HG02973 (cell line): ENCODE data around the gene RPL39.
A peak's percentile ranks its signal among the peaks of the same experiment; 100 is the strongest.
"Not testable (repeated sequence)": the region's sequence is repeated elsewhere in the genome, so short reads cannot be mapped to it uniquely, and the experiment has no call there.

Source experiments
- ATAC-seq: cut with Tn5 transposase; IDR thresholded peaks from one replicate; pipeline ENCODE4 v1.9.1; 2021; ENCODE audit warnings: moderate library complexity; ENCODE audit not compliant: unreplicated experiment

Gene RPL39

DNA sequence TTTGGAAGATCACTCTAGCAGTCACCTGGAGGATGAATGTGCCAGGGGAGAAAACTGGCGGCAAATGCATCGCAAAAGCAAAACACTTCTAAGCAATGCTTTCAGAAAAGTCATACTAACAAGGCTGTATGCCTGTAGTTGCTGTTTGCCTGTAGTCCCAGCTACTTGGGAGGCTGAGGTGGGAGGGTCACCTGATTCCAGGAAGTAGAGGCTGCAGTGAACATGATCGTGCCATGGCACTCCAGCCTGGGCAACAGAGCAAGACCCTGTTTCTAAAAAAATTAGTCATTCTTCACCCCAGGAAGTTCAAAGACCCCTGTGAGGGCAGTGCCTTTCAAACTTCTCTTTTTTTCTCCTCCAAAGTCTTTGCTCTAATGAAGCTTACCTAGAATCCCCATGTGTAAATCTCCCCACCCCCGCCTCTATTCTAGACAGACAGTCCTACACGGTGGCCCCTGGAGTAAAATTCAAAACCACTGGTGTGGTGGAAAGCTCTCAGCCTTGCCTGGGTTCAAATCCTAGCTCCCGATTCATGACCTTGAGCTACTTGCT is 27.5 kb downstream of the RPL39 start:
- ATAC-seq, result no peak

DNA sequence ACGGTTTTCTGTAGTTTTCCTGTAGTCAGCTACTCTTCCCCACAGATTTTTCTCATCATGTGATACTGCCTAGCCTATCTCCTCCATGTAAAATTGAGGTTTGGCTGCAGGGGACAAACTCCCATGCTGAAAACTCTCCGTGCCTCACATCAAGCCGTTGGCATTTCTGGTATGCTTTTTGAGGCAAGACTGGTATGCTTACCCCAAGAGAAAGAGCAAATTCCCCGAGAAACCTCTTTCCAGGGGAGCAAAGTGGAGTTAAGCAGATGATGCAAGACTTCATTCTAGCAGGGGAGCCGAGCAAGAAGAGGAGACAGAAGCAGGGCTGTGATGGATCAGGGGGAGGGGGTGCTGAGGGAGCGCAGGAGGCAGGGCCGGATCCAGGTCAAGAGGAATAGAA is 28.2 kb downstream of the RPL39 start:
- no peak for ATAC-seq

DNA sequence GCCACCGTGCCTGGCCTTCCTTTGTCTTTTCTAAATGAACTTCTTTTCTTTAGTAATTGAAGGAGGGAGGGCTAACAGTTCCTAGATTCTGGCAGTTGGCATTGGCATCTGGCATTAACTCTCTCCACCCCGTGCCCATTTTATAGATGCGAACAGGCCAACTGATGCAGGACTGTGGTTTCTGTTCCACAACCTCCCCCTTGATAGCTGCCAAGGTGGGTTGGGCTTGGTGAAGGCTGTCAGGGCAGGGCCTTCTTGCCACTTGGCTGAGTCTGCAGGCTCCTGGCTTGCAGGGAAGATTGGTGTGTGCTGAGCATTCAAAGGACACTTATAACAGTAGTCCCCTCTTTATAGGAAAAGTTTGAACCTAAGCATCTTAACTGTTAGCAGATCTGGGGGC is 28.7 kb downstream of the RPL39 start:
- ATAC-seq, result no peak

DNA sequence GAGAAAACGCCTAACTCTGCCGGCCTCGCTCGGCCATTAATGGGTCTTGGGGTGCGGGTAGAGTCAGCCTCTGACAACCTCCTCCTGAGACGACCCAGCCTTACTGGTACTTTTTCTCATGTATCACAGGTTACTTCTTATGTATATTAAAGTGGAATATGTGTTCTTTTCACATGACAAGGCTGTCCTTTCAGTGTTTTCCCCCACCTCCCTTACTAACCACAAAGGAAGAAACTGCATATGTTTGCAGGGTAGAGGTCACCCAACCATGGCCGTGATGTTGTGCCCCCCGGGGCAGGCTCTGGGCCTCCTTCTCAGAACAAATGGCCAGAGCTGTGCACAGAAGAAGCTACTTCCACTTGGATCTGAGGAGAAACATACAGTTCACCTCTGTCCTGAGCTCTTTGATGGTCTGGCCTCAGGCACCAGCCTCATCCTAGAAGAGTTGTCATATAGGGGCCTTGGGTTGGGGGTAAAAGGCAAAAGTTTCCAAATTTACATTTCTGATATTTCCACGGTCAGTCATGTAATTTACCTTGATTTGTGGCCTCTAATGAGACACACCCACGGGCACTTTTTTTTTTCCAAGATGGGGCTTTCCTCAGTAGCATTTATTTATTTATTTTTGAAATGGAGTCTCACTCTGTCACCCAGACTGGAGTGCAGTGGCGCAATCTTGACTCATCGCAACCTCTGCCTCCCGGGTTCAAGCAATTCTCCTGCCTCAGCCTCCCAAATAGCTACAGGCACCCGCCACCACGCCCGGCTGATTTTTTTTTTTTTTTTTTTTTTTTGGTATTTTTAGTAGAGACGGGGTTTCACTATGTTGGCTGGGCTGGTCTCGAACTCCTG is 31.2 kb downstream of the RPL39 start:
- ATAC-seq, result no peak

DNA sequence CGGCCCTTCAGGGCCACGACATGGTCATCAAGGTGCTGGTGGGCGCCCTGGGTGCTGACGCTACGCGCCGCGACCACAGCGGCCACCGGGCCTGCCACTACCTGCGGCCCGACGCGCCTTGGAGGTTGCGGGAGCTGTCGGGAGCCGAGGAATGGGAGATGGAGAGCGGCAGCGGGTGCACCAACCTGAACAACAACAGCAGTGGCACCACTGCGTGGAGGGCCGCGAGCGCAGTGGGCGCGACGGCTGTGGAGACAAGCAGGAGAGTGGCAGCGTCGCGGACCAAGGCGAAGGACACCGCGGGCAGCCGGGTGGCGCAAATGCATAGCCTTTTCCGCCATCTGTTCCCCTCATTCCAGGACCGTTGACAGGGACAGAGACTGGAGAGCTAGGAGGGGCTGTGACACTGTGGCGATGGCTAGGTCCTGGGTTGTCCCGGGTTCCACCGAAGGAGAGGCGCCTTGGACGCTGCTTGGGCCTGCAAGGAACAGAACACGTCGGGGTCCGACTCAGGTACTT is 32.1 kb downstream of the RPL39 start:
- no peak for ATAC-seq

DNA sequence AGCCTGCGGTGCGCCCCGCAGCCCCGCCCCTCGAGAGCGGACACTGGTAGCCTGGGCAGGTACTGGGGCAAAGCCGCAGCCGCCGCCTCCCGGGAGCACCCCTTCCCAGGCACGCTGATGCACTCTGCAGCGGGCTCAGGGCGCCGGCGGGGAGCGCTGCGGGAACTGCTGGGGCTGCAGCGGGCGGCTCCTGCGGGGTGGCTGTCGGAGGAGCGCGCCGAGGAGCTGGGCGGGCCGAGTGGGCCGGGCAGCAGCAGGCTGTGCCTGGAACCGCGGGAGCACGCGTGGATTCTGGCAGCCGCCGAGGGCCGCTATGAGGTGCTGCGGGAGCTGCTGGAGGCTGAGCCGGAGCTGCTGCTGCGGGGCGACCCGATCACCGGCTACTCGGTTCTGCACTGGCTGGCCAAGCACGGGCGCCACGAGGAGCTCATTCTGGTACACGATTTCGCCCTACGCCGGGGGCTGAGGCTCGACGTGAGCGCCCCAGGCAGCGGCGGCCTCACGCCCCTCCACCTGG is 32.6 kb downstream of the RPL39 start:
- no peak for ATAC-seq

DNA sequence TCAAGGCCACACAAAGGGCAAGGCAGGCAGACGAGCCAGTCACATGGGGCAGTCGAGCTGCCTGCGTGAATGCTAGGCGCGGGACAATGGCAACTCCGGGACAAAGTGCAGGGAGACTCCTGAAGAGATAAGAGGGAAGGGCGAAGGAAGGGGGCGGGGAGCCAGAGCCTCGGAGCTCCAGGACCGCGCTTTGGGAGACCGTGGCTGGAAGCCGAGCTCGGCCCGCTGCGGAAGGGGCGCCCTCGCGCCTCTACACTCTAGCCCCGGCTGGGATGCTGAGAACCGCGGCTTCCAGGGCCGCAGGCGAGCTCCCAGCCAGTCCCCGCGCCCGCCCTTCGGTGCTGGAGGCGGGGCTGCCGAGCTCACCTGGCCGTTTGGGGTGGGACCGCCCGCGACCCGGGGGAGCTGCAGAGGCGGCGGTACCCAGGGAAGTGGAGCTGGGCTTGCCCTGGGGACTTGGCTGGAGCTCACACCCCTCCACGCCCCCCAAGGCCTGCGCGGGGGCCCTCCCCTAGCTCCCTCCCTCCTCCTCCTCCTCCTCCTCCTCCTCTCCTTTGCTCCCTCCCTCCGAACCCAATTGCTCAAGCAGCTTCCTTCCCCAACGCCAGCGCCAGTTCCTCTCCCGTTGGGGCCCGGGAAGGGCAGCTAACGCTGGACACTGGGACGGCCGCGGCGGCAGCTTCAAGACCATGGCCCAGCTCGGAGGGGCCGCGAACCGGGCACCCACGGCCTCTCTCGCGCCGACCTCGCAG is 33.3 kb downstream of the RPL39 start, which contains the start of gene SOWAHD:
Gene SOWAHD (plus strand): TSS at position 610 of the 752 bp plus-strand sequence. CDS start 80 bp downstream, at position 690.
- ATAC-seq, result no peak

DNA sequence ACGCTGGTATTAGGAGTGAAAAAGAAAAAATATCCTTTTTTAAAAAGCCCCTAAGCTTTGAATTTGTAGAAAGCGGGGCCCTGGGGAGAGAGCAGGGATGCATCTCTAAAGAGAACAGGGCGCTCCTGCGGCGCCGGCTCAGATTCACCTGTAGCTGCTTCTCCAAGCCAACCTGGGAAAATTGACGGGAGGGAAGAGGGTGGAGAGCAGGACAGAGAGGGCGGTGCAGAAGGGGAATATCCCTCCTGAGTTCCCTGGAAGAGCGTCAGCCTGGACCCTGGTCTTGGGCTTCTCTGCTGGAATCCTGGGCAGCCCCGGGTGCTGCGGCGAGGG is 33.8 kb downstream of the RPL39 start:
- ATAC-seq, result no peak

DNA sequence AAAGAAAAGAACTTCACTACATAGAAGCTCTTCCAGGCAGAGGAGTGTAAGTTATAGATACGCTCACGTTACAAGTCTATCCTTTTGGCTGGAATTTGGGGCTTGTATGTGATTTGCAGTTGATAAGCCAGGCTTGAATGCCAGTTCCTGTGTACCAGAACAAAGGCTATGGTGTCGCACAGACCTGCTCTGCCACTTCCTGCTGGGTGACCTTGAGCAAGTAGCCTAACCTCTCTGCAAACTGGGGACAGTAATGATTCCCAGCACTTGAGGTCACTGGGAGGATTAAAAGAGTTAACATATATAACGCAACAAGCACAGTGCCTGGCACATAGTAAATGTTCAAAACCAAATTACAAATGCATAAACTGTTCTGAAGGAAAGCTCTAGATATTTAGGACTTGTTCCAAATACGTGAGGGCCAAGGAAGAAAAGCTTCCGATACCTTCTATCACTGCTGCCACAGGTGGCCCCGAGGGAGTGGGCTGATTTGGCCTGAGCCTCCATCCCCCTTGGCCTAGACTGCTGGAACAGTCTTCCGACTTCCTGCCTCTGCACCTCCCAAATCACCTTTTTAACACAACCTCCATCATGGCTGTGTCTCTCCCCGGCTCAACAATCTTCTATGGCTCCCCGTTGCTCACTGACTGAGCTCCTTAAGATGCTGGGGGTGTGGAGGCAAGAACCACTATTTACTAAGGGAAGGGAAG is 34.3 kb downstream of the RPL39 start:
- no peak for ATAC-seq

DNA sequence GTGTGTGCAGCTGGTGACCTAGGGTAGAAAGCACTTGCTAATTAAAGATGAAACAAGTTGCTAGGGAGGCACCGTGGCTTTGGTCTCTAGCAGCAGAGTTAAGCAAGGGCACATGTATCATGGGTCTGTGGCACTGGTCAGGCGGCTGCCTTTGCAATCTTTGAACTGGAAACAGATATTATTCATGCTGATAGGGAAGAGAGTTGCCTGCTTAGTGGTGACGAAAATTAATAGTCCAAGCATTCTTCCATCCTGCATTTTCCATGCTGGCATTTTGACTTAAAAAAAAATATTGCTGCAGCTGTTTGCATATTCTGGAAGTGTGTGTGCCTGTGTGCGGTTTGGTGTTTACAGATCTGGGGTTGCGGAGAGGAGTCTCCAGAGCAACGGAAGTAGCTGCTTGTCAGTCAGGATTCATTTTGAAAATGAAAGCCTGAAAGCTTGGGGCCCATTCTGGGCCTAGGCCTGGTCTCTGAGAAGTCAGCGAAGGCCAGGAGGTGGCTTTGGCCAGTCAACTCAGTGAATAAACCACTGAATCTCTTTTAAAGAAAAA is 35.4 kb downstream of the RPL39 start:
- peak; percentile 54 for ATAC-seq

DNA sequence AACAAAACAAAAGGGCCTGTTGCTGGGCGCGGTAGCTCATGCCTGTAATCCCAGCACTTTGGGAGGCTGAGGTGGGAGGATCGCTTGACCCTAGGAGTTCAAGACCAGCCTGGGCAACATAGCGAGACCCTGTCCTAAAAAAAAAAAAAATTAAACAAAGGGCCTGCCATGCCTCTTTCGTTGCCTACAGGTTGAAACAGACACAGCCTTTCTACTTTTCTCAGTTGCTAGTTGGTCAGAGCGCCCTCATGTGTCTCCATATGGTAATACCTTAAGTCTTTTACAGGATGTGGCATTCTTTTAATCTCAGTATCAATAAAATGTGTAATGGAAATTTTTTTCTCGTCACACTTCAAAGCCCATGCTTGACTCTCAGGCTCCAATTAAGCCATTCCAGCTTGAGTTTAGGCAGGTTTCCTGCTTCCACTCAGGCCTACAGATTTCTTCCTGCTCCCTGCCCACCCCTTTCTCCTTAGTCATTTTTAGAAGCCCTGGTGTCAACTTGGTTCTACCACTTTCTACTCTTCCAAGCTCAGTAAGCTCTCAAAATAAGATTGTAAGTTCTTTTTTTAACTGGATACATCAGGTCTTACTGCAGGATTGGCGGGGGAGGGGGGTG is 37.7 kb downstream of the RPL39 start:
- no peak for ATAC-seq

DNA sequence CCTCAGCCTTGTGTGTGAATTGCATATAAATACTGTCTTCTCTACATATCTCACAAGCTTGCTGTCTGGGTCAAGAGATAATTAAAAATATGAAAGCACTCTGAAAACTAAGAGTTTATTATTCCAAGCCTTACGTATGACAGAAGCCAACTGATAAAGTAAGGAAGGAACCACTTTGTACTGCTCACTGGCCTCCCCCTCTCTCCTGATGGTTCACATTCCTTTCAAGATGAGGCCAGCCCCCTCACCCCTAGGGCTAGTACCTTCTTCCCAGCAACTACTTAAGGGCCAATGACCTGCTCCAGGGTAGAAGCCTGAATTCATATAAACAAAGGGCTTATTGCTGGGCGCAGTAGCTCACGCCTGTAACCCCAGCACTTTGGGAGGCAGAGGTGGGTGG is 38.4 kb downstream of the RPL39 start:
- ATAC-seq, result no peak

DNA sequence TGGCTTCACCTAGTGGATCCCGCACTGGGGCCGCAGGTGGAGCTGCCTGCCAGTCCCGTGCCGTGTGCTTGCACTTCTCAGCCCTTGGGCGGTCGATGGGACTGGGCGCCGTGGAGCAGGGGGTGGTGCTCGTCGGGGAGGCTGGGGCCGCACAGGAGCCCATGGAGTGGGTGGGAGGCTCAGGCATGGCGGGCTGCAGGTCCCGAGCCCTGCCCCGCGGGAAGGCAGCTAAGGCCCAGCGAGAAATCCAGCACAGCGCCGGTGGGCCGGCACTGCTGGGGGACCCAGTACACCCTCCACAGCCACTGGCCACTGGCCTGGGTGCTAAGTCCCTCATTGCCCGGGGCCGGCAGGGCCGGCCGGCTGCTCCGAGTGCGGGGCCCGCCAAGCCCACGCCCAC is 40.7 kb downstream of the RPL39 start:
- not testable (repeated sequence) for ATAC-seq

DNA sequence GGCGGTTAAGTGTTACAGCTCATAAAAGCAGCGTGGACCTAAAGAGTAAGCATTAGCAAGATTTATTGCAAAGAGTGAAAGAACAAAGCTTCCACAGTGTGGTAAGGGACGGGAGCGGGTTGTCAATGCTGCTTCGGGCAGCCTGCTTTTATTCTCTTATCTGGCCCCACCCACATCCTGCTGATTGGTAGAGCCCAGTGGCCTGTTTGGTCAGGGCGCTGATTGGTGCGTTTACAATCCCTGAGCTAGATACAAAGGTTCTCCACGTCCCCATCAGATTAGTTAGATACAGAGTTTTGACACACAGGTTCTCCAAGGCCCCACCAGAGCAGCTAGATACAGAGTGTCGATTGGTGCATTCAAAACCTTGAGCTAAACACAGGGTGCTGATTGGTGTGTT is 41.3 kb downstream of the RPL39 start:
- ATAC-seq, result not testable (repeated sequence)

DNA sequence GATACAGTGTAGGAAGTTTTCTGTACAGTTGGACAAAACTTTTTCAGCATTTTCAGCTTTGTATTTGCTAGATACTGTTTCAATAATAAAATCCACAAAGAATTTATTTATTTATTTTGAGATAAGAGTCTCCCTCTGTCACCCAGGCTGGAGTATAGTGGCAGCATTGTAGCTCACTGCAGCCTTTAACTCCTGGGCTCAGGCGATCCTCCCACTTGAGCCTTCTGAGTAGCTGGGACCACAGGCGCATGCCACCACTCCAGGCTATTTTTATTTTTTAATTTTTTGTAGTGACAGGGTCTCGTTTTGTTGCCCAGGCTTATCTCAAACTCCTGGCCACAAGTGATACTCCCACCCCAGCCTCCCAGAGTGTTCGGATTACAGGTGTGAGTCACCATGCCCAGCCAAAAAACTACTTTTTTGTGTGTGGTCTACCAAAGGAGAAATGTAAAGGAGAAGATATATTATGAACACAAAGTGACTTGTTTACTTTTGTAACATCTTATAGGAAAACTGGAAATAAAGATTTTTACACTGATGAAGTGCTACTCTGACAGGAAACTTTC is 46.1 kb downstream of the RPL39 start:
- no peak for ATAC-seq

DNA sequence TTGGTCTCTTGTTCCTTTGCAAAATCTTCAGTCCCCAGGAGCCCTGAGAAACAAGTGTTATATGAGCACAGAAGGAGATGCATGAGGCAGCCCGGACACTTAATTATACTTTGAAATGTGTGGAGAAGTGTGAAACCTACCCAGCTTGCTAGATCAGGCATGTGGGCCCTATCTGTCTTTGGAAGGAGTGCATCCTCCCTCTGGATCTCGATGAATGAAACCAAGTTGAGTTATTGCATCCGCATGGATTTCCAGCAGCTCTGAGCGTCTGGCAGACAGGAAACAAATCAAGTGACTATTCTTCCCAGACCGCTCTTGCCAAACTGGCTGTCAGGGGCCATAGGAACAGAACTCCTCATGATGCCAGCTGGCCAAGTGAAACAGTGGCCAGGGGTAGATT is 52.7 kb downstream of the RPL39 start:
- no peak for ATAC-seq
